Transverse colon (tissue), 4 donors: ENCODE data around the gene PTS. TPM values are rescaled to one million over a fixed set of nuclear protein-coding genes. Genes with fewer than 3 reads are reported as not detected.
"Not testable (repeated sequence)": the region's sequence is repeated elsewhere in the genome, so short reads cannot be mapped to it uniquely, and the experiment has no call there.

Experiments used
- DNase-seq: peaks from one replicate; pipeline ENCODE4 v3.0.0-alpha.2; 2019
- H3K27ac ChIP-seq, 4 donors: fragments of 200-600 bp; sonication (generic); 2 replicates each; pipeline ENCODE4 v1.5.1; 2016 to 2018; ENCODE audit warnings: inconsistent platforms in 4 of 4
- H3K27me3 ChIP-seq: fragments of 200-600 bp; sonication (generic); 2 replicates; pipeline ENCODE4 v1.5.1; 2017; ENCODE audit warnings: inconsistent platforms
- H3K36me3 ChIP-seq, 4 donors: fragments of 200-600 bp; sonication (generic); 2 replicates each; pipeline ENCODE4 v1.5.1; 2017 to 2019; ENCODE audit warnings: inconsistent platforms in 4 of 4
- H3K4me1 ChIP-seq, 4 donors: fragments of 200-600 bp; sonication (generic); 2 replicates each; pipeline ENCODE4 v1.5.1; 2017 to 2020; ENCODE audit warnings: inconsistent platforms in 4 of 4
- H3K4me3 ChIP-seq, 4 donors: fragments of 200-600 bp; sonication (generic); 1 replicate in 1 of 4; 2 replicates in 3 of 4; pipeline versions ENCODE4 v1.5.1 to v1.6.1; 2017 to 2019; ENCODE audit warnings: inconsistent platforms in 4 of 4
- H3K9me3 ChIP-seq, 2 donors: fragments of 200-600 bp; sonication (generic); 2 replicates each; pipeline ENCODE4 v1.5.1; 2017 to 2019; ENCODE audit warnings: inconsistent platforms in 2 of 2
- EP300 ChIP-seq: sonication (generic); formaldehyde crosslinking; IDR thresholded peaks from one replicate; pipeline ENCODE4 v1.6.1; 2017; ENCODE audit warnings: antibody characterized with exemption, low read depth
- POLR2A ChIP-seq: fragments of 450-650 bp; IDR thresholded peaks from one replicate; pipeline ENCODE4 v1.6.1; 2016; ENCODE audit warnings: antibody characterized with exemption, mild to moderate bottlenecking, moderate library complexity
- POLR2AphosphoS5 ChIP-seq, 3 donors: sonication (generic); formaldehyde crosslinking; IDR thresholded peaks; one replicate each; pipeline ENCODE4 v1.6.1; 2016; ENCODE audit warnings: antibody characterized with exemption in 3 of 3
- WGBS, 2 donors: methylation state at CpG; one replicate each; pipeline ENCODE4 v1.1.5; 2018; ENCODE audit warnings: low coverage in 1 of 2; 5-methylcytosine and 5-hydroxymethylcytosine counted together
- in situ Hi-C, 4 donors: fragments of 200-750 bp; cut with MboI; loops; one replicate each; pipeline versions ENCODE4 v1.15.0 to v1.15.1; 2017; ENCODE audit warnings: low sequenced_read_pairs in 3 of 4, low pct_ligation_motif_present in 1 of 4, low pct_unique_long_range_greater_than_20kb in 1 of 4
- intact Hi-C: fragments of 100-400 bp; cut with DNase I; formaldehyde crosslinking; loops from one replicate; pipeline ENCODE4 v1.15.1; 2023; ENCODE audit warnings: low total_unique reads
- total RNA-seq, 4 donors: library from RNA; depleted of rRNA; stranded (reverse); fragments of >200 nt; gene quantifications; one replicate each; pipeline ENCODE4 v1.1.0, GENCODE V29; 2016
- TF ChIP-seq, protein P1 (sequence below), 5 experiments: fragments of 200-600 bp in 3 of 5; fragments of 450-650 bp in 2 of 5; sonication (generic) in 3 of 5; IDR thresholded peaks; 1 replicate in 2 of 5; 2 replicates in 3 of 5; pipeline ENCODE4 v1.5.1; 2016 to 2017; ENCODE audit warnings: antibody characterized with exemption in 5 of 5, inconsistent platforms in 3 of 5, mild to moderate bottlenecking in 2 of 5, moderate library complexity in 1 of 5

Gene PTS
- total RNA-seq, 4 donors from 2014 or later: 9.7 to 29.1 (median 18.7) TPM

DNA sequence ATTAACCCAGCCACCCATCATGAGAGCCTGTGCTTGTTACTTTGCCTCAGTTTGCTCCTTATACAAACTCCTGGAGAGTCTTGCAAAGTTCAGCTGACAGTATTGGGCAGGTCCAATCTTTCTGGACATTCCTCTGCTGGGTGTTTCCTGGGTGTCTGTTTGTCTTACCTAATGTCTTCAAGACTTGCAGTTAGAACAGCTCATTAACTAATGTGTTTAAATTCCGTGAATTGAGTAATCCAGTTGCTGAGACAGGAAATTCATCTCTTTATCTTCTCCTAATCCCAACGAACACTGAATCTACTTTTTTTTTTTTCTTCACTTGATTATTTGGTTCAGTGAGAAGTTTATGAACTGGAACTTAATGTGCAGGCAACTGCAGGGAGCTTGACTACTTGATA, 30.3 kb upstream of the PTS start:
- no peaks in the 10 kb centered on the region for H3K36me3 ChIP-seq
- WGBS, 2 donors: 42 to 48% methylated on average over 2 of the region's 2 CpGs
- H3K27me3 ChIP-seq: no peaks in the 10 kb centered on the region
- intact Hi-C loops (no loop called here), in situ Hi-C loops (no loop called here)
- no peak overlapping the region for H3K4me3 ChIP-seq
- no peaks in the 10 kb centered on the region for H3K9me3 ChIP-seq
- H3K4me1 ChIP-seq: no peaks in the 10 kb centered on the region
- H3K27ac ChIP-seq: no peak overlapping the region
- DNase-seq: no peak
- TF ChIP-seq, protein P1, sequence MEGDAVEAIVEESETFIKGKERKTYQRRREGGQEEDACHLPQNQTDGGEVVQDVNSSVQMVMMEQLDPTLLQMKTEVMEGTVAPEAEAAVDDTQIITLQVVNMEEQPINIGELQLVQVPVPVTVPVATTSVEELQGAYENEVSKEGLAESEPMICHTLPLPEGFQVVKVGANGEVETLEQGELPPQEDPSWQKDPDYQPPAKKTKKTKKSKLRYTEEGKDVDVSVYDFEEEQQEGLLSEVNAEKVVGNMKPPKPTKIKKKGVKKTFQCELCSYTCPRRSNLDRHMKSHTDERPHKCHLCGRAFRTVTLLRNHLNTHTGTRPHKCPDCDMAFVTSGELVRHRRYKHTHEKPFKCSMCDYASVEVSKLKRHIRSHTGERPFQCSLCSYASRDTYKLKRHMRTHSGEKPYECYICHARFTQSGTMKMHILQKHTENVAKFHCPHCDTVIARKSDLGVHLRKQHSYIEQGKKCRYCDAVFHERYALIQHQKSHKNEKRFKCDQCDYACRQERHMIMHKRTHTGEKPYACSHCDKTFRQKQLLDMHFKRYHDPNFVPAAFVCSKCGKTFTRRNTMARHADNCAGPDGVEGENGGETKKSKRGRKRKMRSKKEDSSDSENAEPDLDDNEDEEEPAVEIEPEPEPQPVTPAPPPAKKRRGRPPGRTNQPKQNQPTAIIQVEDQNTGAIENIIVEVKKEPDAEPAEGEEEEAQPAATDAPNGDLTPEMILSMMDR (IDR thresholded peaks at IDR 0.05): no peak
- TF ChIP-seq POLR2A: no peak
- no peak for TF ChIP-seq POLR2AphosphoS5 (IDR thresholded peaks at IDR 0.05)
- no peak for TF ChIP-seq EP300

DNA sequence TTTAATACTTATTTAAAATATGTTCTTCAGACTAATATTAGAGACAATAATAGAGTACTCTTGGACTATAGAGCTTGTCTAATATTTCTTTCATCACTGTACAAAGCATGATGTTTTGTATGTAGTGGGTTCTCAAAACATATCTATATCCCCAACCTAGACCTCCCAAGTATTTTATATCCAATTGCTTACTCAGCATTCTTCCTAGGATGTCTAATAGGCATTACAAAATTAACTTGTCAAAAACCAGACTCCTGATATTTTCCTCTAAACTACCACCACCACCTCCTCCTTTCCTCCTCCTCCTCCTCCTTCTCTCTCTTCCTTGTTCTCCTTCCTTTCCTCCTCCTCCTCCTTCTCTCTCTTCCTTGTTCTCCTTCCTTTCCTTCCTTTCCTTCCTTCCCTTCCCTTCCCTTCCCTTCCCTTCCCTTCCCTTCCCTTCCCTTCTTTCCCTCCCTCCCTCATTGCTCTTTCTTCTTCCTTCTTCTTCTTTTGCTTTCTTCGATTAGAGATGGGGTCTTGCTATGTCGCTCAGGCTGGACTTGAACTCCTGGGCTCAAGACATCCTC, 29.6 kb upstream of the PTS start:
- in situ Hi-C loops: no loop called here

DNA sequence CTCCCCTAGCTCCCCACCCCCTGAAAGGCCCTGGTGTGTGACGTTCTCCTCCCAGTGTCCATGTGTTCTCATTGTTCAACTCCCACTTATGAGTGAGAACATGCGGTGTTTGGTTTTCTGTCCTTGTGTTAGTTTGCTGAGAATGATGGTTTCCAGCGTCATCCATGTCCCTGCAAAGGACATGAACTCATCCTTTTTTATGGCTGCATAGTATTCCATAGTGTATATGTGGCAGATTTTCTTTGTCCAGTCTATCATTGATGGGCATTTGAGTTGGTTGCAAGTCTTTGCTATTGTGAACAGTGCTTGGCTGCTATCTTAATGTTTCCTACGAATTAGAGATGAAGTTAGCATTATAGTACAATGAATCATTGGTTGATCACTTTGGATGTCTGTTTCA, 27.1 kb upstream of the PTS start:
- H3K27ac ChIP-seq, H3K4me1 ChIP-seq, H3K9me3 ChIP-seq, intact Hi-C loops, H3K36me3 ChIP-seq, DNase-seq, in situ Hi-C loops, H3K4me3 ChIP-seq, H3K27me3 ChIP-seq: not testable (repeated sequence)
- 83 to 92% methylated on average over 2 to 4 of the region's 4 CpGs for WGBS, 2 donors

More for the DNA sequence above, 29.6 kb upstream of the PTS start:
- intact Hi-C loops: no loop called here
- H3K36me3 ChIP-seq: no peaks in the 10 kb centered on the region
- WGBS, 2 donors: 97% methylated on average over 2 of the region's 2 CpGs; no CpG with 5 or more reads in 1 of the 2 donors
- no peak overlapping the region for H3K27ac ChIP-seq
- DNase-seq: no peak
- H3K27me3 ChIP-seq: no peaks in the 10 kb centered on the region
- no peaks in the 10 kb centered on the region for H3K4me1 ChIP-seq
- TF ChIP-seq, protein P1 (IDR thresholded peaks at IDR 0.05): no peak
- TF ChIP-seq EP300 (no peak), POLR2A (no peak), POLR2AphosphoS5 (IDR thresholded peaks at IDR 0.05) (no peak)
- H3K9me3 ChIP-seq: no peaks in the 10 kb centered on the region
- no peak overlapping the region for H3K4me3 ChIP-seq

DNA sequence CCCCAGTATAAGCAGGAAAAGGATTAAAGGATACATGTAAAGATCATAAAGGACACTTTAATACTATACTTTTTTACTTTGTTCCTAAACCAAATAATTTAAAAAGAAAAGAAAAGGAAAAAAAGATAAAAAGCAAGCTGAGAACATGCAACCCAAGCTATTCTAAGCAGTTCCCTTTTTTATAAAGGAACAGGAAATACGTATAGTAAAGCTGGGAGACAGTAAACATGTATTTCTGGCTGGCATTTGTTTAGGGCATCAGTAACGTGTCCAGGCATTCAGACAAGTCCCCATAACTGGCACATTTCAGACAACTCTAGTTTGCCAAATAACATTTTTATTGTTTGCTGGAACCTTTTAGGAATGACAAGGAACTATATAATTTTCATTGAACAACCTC, 26.0 kb upstream of the PTS start:
- Histone ChIP-seq H3K36me3 (no peaks in the 10 kb centered on the region), H3K27ac (no peak overlapping the region), H3K4me3 (no peak overlapping the region), H3K9me3 (no peaks in the 10 kb centered on the region), H3K27me3 (no peaks in the 10 kb centered on the region), H3K4me1 (no peaks in the 10 kb centered on the region)
- intact Hi-C loops: no loop called here
- no peak for DNase-seq
- WGBS, 2 donors: 26 to 39% methylated on average over 2 of the region's 2 CpGs
- TF ChIP-seq POLR2A: no peak
- TF ChIP-seq POLR2AphosphoS5 (IDR thresholded peaks at IDR 0.05): no peak
- TF ChIP-seq, protein P1 (IDR thresholded peaks at IDR 0.05): no peak
- no peak for TF ChIP-seq EP300
- in situ Hi-C loops: loop anchor here in 3 of 4 donors (25.0 kb wide), 2 partner anchors 362 to 1087 kb away; no protein-coding TSS in a partner anchor

DNA sequence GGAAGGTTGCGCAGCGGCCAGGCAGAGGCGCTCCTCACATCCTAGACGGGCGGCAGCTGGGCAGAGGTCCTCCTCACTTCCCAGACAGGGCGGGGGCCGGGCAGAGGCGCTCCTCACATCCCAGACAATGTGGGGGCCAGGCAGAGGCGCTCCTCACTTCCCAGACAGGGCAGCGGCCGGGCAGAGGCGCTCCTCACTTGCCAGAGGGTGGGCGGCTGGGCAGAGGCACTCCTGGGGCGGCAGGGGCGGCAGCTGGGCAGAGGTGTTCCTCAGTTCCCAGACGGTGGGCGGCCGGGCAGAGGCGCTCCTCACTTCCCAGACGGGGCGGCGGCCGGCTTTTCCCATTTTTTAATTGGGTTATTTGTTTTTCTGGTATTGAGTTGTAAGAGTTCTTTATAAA, 20.2 kb upstream of the PTS start:
- no peak overlapping the region for H3K27ac ChIP-seq
- H3K36me3 ChIP-seq: no peaks in the 10 kb centered on the region
- intact Hi-C loops: no loop called here
- H3K4me3 ChIP-seq: no peak overlapping the region
- no peaks in the 10 kb centered on the region for H3K9me3 ChIP-seq
- TF ChIP-seq POLR2A: no peak
- TF ChIP-seq POLR2AphosphoS5 (IDR thresholded peaks at IDR 0.05): no peak
- TF ChIP-seq, protein P1 (IDR thresholded peaks at IDR 0.05): no peak
- no peak for TF ChIP-seq EP300
- no peaks in the 10 kb centered on the region for H3K27me3 ChIP-seq
- DNase-seq: no peak
- H3K4me1 ChIP-seq: no peaks in the 10 kb centered on the region
- WGBS, 2 donors: 92 to 99% methylated on average over 16 to 22 of the region's 23 CpGs
- in situ Hi-C loops: loop anchor here in 3 of 4 donors (25.0 kb wide), 2 partner anchors 356 to 1081 kb away; no protein-coding TSS in a partner anchor
